IPS DF 6.9 (cell line): ENCODE results near the gene CRNKL1.
"Not testable (repeated sequence)": the region's sequence is repeated elsewhere in the genome, so short reads cannot be mapped to it uniquely, and the experiment has no call there.

Experiments
- DNase-seq: peaks from one replicate; pipeline ENCODE4 v3.0.0-alpha.2; 2013; ENCODE audit warnings: low read depth, low spot score
- H3K27ac ChIP-seq: one replicate; pipeline ENCODE4 v1.5.1; 2013; ENCODE audit warnings: low read length, control low read depth
- H3K27me3 ChIP-seq: 2 replicates; pipeline ENCODE4 v1.6.1; 2013; ENCODE audit warnings: mild to moderate bottlenecking, low read length; ENCODE audit not compliant: control insufficient read depth, insufficient read depth
- H3K36me3 ChIP-seq: 2 replicates; pipeline ENCODE4 v1.6.1; 2013; ENCODE audit warnings: low read length; ENCODE audit not compliant: control insufficient read depth, insufficient read depth
- H3K4me1 ChIP-seq: 2 replicates; pipeline ENCODE4 v1.6.1; 2013; ENCODE audit warnings: low read length; ENCODE audit not compliant: control insufficient read depth, insufficient read depth
- H3K4me3 ChIP-seq: 2 replicates; pipeline ENCODE4 v1.5.1; 2013; ENCODE audit warnings: mild to moderate bottlenecking, low read length
- H3K9me3 ChIP-seq: 2 replicates; pipeline ENCODE4 v1.6.1; 2013; ENCODE audit warnings: low read length, inconsistent platforms; ENCODE audit not compliant: control insufficient read depth, insufficient read depth
- WGBS: extraction: QIAGEN DNeasy Blood & Tissue Kit; methylation state at CpG from one replicate; pipeline ENCODE4 v1.1.7; 2013; ENCODE audit warnings: mixed read lengths, missing lambda C conversion rate; ENCODE audit not compliant: insufficient read length, insufficient coverage; 5-methylcytosine and 5-hydroxymethylcytosine counted together

CRNKL1 gene

DNA sequence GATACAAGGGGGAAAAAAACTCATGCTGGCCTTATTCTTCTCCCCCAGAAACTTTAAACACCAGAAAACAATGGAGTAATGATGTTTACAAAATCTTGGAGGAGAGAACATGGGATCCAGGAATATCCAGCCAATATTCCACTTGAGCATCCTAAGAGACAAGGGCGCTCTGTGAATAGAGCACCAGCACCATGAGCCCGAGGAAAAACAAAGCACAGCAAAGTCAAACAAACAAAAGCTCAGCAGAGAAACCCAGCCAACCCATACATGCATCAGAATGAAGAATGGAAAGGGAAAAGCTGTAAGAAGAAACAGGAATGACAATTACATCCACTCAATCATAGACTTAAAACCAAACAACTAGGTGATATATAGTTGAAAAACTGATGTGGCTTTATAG, 39.7 kb downstream of the CRNKL1 start:
- H3K4me1 ChIP-seq, result no peaks in the 10 kb centered on the region
- no peak overlapping the region for H3K27ac ChIP-seq
- WGBS, result no CpG with 5 or more reads among the region's 2 CpGs
- no peaks in the 10 kb centered on the region for H3K27me3 ChIP-seq
- H3K36me3 ChIP-seq, result no peaks in the 10 kb centered on the region
- no peak overlapping the region for H3K4me3 ChIP-seq
- no peak for DNase-seq
- H3K9me3 ChIP-seq, result no peaks in the 10 kb centered on the region

DNA sequence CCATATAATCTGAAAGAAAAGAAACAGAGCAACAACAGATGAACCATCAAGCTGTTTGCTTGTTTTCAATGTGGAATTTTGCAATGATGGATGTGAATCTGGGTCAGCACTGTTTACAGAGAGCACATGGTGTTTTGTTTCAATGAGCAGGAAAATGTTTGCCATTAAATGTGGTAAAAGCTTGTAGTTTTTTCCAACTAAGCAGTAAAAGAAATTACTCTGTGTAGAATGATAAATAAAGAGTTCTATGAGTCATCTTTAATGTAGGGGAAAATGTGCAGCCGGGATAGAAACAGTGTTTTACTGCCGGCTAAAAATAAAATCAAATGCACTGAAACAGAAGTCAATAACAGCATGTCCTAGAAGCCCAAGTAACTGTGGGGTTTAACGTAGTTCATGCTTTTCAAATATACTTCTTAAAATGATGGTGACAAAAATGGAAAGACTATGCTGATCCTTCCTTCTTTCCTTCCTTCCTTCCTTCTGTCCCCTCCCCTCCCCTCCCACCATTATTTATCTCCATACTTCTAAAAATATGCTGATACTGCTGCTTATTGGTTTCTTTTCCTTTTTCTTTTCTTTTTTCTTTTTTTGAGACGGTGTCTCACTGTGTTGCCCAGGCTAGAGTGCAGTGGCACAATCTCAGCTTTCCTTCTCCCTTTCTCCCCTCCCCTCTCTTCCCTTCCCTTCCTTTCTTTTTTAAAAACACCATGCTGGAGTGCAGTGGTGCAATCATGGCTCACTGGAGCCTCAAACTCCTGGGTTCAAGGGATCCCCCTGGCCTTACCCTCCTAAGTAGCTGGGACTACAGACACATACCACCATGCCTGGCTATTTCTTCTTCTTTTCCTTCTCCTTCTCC, 41.4 kb downstream of the CRNKL1 start:
- Histone ChIP-seq H3K9me3 (no peaks in the 10 kb centered on the region), H3K4me1 (no peaks in the 10 kb centered on the region), H3K36me3 (no peaks in the 10 kb centered on the region), H3K4me3 (no peak overlapping the region), H3K27me3 (no peaks in the 10 kb centered on the region), H3K27ac (no peak overlapping the region)
- no peak for DNase-seq
- no CpG with 5 or more reads among the region's 4 CpGs for WGBS

- H3K9me3 ChIP-seq, result no peaks in the 10 kb centered on the region
- H3K27ac ChIP-seq, result no peak overlapping the region
- H3K27me3 ChIP-seq, result no peaks in the 10 kb centered on the region
- H3K4me1 ChIP-seq, result no peaks in the 10 kb centered on the region
- H3K36me3 ChIP-seq, result no peaks in the 10 kb centered on the region
- WGBS, result no CpG with 5 or more reads among the region's 14 CpGs
- H3K4me3 ChIP-seq, result no peak overlapping the region
- DNase-seq, result peak; percentile 22
Measured at GRCh38 chr20:20009784-20010253, 42.4 kb downstream of the CRNKL1 start.

DNA sequence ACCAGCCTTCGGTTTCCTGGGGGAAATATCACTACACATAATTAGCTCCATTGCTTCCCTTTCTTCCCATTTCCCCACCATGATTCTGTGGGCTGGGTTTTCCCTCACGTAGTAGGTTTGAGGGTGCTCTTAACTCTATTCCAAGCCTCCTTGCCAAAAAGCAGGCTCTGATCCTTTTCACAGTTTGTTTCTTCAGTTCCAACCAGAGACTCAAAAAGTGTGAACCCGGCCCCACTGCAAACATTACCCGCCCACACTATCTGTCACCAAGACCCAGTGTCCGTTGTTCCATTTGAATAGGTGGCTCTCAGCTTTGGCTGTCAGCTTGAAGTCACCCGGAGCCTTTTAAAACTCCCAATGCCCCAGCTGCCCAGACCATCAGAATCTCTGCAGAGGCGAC, 46.9 kb downstream of the CRNKL1 start:
- H3K36me3 ChIP-seq, result no peaks in the 10 kb centered on the region
- H3K27ac ChIP-seq, result no peak overlapping the region
- no peak for DNase-seq
- no peaks in the 10 kb centered on the region for H3K9me3 ChIP-seq
- H3K4me1 ChIP-seq, result no peaks in the 10 kb centered on the region
- no peak overlapping the region for H3K4me3 ChIP-seq
- no CpG with 5 or more reads among the region's 7 CpGs for WGBS
- H3K27me3 ChIP-seq, result no peaks in the 10 kb centered on the region

DNA sequence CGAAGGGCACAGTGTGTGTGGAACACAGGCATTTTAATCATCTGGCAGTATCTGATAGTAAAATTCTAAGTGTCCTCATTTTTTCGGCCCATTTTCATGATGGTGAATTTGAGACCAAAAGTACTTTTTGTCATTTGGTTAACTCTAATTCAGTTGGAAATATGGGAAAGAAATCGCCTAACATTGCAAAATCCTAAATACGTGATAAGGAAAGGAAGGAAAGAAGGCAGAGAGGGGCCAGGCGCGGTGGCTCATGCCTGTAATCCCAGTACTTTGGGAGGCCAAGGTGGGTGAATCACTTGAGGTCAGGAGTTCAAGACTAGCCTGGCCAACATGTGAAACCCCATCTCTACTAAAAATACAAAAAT, 48.3 kb downstream of the CRNKL1 start:
- H3K4me1 ChIP-seq, H3K4me3 ChIP-seq, DNase-seq, H3K27ac ChIP-seq, H3K9me3 ChIP-seq, H3K36me3 ChIP-seq, H3K27me3 ChIP-seq: not testable (repeated sequence)
- no CpG with 5 or more reads among the region's 6 CpGs for WGBS

DNA sequence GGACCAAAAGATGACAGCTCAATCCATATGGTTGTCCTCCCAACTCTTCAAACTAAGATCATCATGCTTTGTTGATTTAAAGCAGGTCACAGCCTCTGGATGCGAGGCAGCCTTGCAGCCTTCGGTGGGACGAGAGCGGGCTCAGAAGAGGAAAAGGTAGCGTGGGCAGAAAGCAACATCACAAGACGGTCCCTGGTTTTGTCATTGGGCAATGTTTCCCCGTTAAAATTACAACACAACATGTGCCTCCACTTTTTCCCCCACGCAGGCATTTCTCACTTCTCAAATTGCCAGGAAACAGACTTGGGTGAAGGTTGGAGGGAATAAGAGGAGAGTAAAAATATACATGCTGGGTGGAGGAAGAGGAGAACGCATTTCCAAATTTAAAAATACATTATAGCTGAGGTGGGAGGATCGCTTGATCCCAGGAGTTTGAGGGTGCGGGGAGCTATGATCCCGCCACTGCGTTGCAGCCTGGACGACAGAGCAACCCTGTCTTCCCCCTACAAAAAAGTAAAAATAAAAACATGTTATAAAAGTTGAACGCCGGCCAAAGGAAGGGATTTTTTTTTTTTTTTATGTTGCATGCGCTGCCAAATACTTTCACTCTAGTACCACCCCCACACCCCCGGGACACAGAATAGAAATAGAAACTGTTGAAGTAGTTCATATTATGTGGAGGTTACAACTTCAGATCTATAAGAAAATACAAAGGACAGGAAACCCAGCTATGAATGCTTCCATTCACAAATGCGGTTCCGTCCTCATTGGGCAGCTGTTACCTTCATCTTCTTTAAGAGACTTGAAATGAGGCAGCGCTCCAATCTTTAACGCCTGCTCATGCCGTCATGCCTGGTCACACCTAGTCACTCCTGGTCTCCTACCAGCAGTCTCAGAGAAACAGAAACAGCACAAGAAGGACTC, 49.0 kb downstream of the CRNKL1 start:
- no peaks in the 10 kb centered on the region for H3K36me3 ChIP-seq
- no CpG with 5 or more reads among the region's 23 CpGs for WGBS
- H3K9me3 ChIP-seq, result no peaks in the 10 kb centered on the region
- H3K27me3 ChIP-seq, result no peaks in the 10 kb centered on the region
- H3K4me3 ChIP-seq, result no peak overlapping the region
- no peak for DNase-seq
- H3K27ac ChIP-seq, result no peak overlapping the region
- no peaks in the 10 kb centered on the region for H3K4me1 ChIP-seq

GRCh38 chr20:20002101-20002998, 49.9 kb downstream of the CRNKL1 start:
- Histone ChIP-seq H3K36me3 (no peaks in the 10 kb centered on the region), H3K4me3 (no peak overlapping the region), H3K27me3 (no peaks in the 10 kb centered on the region), H3K27ac (no peak overlapping the region), H3K4me1 (no peaks in the 10 kb centered on the region), H3K9me3 (no peaks in the 10 kb centered on the region)
- WGBS, result no CpG with 5 or more reads among the region's 9 CpGs
- DNase-seq, result no peak

DNA sequence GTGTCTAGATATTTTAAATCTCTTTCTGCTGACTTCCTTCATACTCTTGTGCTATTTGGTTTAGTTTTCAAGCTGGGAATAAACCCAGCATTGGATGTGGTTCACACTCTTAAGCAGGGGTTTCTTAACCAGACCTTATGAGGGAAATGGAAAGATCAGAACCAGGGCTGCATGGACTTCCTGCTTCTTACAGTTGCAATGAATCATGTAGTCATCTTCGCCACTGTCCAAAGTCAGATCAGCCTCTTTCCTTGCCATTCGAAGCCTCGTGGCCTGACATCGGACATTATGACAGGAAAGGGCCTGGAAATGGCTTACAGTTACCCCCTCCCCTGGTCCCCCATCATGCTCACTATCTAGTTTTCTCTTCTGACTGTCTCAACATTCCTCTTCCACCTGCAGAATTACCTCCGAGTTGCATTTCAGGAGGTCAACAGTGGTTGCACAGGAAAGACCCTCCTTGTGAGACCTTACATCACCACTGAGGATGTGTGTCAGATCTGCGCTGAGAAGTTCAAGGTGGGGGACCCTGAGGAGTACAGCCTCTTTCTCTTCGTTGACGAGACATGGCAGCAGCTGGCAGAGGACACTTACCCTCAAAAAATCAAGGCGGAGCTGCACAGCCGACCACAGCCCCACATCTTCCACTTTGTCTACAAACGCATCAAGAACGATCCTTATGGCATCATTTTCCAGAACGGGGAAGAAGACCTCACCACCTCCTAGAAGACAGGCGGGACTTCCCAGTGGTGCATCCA, 51.9 kb downstream of the CRNKL1 start:
- no CpG with 5 or more reads among the region's 14 CpGs for whole genome bisulfite sequencing
- Histone ChIP-seq H3K27me3 (no peaks in the 10 kb centered on the region), H3K9me3 (no peaks in the 10 kb centered on the region), H3K27ac (no peak overlapping the region), H3K4me1 (no peaks in the 10 kb centered on the region), H3K36me3 (no peaks in the 10 kb centered on the region), H3K4me3 (no peak overlapping the region)
- no peak for DNase-seq

DNA sequence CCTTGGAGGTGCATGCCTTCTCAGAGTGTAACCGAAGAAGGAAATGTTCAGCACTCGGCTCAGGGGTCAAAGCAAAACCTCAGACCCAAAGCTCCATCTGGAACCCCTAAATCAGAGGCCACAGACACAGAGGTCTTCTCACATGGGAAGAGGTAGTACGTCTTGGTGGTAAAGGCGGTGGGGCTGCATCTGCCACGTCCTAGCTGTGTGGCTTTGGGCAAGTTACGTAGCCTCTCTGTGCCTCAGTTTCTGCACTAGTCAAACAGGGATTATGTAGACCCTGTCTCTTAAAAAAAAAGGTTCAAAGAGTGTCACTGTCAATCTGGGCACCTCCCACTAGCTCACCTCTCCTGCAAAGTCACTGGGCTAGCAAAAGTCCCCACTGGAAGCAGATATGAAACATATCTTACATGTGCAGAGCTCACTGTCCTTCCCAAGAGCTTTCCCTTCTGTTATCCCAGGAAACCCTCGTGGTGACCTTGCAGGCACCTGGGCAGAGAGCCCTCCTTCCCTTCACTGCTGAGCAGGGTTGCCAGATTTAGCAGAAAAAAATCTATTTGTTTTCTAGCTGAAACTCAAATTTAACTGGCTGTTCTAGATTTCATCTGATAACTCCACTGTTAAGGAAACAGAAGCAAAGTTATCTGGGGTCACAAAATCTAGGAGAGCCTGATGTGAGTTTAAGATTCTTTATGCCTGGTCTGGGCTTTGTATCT, 53.1 kb downstream of the CRNKL1 start:
- Histone ChIP-seq H3K27me3 (no peaks in the 10 kb centered on the region), H3K4me1 (no peaks in the 10 kb centered on the region), H3K9me3 (no peaks in the 10 kb centered on the region), H3K36me3 (no peaks in the 10 kb centered on the region), H3K27ac (no peak overlapping the region), H3K4me3 (no peak overlapping the region)
- WGBS, result no CpG with 5 or more reads among the region's 7 CpGs
- no peak for DNase-seq
